ENCODE results near the gene CYLD.

CYLD gene

GRCh38 chr16:50814541-50814940 lies 72.7 kb downstream of the CYLD start:
- in situ Hi-C loops (cut with HindIII; ENCODE audit: low sequenced_read_pairs) = no loop called here

- in situ Hi-C loops (cut with HindIII; ENCODE audit: low sequenced_read_pairs) = no loop called here
These were observed 73.5 kb downstream of the CYLD start for GRCh38 chr16:50815382-50815781.

GRCh38 chr16:50816901-50817555 lies 75.1 kb downstream of the CYLD start:
- in situ Hi-C loops (cut with HindIII; ENCODE audit: low sequenced_read_pairs) = no loop called here

DNA sequence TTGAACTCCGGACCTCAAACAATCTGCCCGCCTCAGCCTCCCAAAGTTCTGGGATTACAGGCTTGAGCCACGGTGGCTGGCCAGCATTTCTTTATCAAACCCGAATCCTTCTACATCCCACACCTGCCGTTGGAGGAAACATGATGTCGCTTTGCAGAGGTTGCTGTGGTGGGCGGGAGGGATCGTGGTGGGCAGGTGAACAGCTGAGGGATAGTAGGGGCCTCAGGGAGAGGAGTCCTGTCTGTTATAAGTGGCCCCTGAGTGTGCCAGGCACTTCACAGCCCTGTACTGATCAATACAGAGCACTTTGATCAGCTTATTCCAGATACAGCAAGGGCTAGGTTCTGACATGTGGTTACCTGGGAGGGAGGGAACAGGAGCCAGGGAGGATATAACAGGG lies 76.5 kb downstream of the CYLD start:
- in situ Hi-C loops (cut with HindIII; ENCODE audit: low sequenced_read_pairs) = no loop called here

DNA sequence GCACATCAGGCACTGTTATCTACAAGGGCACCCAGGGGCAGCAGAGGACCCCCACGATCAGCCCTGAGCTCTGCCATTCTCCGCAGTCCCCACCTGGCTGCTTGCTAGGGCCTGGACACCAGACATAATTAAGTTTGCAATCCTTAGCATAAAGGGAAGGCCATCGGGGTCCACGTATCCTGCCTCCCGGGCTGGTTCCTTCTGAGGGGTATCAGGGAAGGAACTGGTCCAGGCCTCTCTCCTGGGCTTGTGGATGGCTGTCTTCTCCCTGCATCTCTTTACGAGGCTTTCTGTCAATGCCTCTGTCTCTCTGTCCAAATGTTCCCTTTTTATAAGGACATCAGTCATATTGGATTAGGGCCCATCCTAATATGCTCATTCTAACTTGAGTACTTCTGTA lies 77.8 kb downstream of the CYLD start:
- in situ Hi-C loops (cut with HindIII; ENCODE audit: low sequenced_read_pairs) = no loop called here

DNA sequence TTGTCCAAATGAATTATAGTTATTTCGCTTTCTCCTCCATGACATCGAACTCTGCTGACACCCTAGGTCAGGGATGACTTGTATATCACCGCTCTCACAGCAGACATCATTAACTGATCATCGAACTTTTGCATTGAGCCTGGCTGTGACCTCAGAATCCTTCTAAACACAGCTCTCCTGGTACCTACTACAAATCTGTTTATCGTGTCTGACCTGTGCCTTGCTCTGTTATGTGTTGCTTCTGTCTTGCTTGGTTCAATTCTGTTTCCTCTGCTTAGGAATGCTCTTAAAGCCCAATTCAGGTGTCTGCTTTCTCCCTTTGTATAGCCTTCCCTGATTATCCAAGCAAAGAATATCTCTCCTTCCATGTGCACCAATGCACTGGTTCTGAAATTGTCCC lies 78.3 kb downstream of the CYLD start:
- in situ Hi-C loops (cut with HindIII; ENCODE audit: low sequenced_read_pairs) = no loop called here

GRCh38 chr16:50821586-50821985 lies 79.7 kb downstream of the CYLD start:
- in situ Hi-C loops (cut with HindIII; ENCODE audit: low sequenced_read_pairs) = no loop called here

DNA sequence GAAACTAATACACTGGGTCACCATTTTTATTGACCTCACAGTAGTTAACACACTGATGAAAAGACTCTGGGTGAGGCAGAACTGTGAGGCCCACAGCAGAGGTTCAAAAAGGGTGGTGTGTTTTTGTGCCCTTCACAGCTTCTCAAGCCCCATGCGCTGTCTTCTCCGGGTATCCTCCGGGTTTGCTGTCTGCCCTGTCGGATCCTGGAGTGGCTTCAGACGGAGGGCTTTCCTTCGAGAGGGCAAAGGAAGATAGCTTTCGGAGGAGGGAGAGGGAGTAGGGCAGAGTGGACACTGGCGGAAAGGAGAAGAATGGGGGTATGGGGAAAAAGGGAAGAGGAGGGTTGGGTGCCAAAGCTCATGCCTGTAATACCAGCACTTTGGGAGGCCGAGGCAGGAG lies 80.8 kb downstream of the CYLD start:
- in situ Hi-C loops (cut with HindIII; ENCODE audit: low sequenced_read_pairs) = no loop called here

DNA sequence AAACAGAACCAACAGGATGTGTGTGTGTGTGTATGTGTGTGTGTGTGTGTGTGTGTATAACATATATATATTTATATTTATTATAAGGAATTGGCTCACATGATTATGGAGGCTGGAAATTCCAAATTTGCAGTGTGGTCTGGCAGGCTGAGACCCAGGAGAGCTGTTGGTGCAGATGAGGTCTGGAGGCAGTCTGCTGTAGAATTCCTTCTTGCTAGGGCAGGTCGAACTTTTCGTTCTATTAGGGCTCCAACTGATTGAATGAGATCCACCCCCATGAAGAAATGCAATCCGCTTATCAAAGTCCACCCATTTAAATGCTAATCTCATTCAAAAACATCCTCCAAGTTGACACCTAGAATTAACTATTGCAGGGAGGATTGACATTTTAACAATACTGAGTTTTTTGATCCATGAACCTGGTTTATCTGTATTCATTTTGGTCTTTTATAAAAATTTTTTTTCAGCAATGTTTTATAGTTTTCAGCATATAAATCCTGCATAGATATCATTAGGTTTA lies 85.0 kb downstream of the CYLD start:
- in situ Hi-C loops (cut with HindIII; ENCODE audit: low sequenced_read_pairs) = no loop called here

DNA sequence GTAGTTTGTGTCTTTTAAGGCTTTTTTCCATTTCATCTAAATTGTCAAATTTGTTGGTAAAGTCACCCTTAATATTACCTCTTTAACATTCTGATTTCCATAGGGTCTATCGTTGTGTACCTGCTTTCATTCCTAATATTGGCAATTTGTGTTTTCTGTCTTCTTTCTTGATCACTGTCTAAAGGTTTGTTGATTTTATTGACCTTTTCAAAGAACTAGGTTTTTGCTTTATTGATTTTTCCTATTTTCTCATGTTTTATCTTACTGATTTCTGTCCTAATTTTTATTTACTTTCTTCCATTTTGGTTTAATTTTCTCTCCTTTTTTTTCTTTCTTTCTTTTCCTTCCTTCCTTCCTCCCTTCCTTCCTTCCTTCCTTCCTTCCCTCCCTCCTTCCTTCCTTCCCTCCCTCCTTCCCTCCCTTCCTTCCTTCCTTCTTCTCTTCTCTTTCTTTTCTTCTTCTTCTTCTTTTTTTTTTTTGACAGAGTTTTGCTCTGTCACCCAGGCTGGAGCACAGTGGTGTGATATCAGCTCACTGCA lies 86.3 kb downstream of the CYLD start:
- in situ Hi-C loops (cut with HindIII; ENCODE audit: low sequenced_read_pairs) = no loop called here

DNA sequence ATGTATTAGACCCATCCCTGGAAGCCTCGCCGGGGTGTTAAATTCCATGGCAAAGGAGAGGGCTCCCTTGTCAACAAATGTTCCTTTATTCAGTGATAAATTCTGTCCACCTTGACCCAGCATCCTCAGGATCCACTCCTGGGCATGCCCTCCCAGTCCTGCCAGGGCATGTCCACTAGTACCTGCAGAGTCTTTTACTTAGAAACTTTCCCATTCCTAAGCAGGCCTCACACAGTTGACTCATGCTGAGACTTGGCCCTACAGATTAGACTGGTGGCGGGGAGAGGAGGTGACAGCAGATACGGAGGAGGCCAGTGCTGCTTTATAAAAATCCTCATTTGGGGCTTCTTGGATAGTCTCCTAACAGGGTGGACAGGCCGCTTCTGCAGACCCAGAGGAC lies 88.8 kb downstream of the CYLD start:
- in situ Hi-C loops (cut with HindIII; ENCODE audit: low sequenced_read_pairs) = no loop called here

DNA sequence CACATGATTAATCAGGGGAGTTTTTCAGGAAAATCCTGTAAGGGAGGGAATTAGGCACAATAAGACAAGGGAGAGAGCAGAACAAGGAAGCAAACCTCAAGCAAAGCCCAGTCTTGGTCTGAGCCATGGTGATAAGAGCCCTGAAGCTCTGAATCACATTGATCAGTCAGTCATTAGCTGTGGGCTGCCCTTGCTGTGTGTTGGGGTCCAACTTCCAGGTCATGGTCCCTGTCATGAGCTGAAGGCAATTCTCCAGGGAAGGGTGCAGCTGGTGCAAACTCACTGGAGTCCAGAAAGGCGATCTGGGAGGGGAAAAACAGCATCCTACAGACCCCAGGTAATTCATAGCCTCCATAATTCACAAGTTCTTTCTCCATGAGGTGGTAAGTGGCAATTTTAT lies 89.9 kb downstream of the CYLD start:
- in situ Hi-C loops (cut with HindIII; ENCODE audit: low sequenced_read_pairs) = no loop called here

- in situ Hi-C loops (cut with HindIII; ENCODE audit: low sequenced_read_pairs) = no loop called here
These were observed 92.0 kb downstream of the CYLD start for GRCh38 chr16:50833929-50834328.

DNA sequence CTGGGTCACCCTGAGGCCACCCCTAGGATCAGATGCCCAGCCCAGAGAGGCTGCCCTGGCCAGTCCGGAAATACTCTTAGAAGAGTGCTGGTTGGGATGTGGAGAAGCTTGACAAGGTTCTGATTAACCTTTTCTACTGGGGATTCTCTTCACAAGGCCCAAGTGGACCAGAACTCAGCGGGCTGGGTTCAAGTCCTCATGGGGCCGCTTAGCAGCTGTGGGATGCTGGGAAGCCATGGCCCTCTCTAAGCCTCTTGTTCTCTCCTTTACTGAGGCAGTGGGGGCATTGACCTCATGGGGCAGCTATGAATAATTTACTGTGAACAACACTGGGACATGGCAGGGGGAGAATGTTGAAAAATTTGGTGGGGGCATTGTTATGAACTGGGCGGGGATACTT lies 92.8 kb downstream of the CYLD start:
- in situ Hi-C loops (cut with HindIII; ENCODE audit: low sequenced_read_pairs) = no loop called here

DNA sequence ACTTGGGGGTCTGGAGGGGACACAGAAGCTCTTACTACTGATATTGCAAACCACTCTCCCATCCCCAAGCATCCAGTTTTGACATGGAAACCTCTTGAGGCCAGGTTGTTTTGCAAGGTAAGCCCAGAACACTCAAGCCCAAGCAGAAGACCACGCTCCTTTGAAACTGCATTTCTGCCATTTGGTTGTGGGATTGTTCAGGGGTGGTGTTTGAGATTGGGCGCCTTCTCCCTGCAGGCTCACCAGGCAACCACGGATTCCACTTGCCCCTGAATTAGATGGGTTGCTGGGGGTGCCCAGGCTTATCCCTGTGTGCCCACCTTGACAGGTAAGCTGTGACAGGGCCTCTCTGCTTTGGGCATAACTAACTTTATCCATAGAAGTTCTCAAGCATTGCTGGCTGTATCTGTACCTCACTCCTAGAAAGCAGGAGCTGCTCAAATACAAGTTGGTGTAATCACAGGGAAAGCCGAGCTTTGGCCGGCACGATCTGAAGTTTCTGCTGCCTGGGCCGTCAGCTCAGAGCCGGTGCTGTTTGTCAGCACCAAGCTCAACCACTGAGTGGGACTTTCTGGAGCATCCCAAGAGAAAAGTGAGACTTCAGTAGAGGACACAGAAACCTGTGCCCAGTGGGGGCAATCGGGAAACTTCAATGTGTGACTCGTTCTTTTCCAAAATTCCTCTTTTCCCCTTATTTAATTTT lies 93.6 kb downstream of the CYLD start:
- in situ Hi-C loops (cut with HindIII; ENCODE audit: low sequenced_read_pairs) = no loop called here

DNA sequence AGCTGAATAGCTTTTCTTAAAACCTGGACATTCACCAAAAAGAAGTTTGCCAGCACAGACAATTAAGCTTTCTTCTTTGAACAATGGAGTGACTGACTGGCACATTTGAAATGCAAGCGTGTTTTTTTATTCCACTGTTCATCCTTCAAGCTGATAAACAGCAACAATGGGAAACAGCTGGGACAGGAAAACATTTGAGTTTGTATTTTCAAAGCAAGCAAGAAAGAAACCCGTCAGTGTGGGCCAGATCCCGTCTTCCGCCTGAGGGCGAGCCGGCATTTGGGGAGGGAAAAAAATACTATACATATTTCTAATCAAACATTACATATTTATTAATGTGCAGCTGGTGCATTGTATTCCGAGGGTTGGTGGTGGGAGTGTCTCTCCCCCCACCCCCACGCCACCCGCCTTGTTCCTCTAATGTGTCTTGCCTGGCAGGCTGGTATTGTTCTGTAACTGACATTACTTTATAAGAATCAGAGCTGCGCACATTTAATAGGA lies 94.3 kb downstream of the CYLD start:
- in situ Hi-C loops (cut with HindIII; ENCODE audit: low sequenced_read_pairs) = no loop called here

GRCh38 chr16:50837324-50837723 lies 95.4 kb downstream of the CYLD start:
- in situ Hi-C loops (cut with HindIII; ENCODE audit: low sequenced_read_pairs) = no loop called here

DNA sequence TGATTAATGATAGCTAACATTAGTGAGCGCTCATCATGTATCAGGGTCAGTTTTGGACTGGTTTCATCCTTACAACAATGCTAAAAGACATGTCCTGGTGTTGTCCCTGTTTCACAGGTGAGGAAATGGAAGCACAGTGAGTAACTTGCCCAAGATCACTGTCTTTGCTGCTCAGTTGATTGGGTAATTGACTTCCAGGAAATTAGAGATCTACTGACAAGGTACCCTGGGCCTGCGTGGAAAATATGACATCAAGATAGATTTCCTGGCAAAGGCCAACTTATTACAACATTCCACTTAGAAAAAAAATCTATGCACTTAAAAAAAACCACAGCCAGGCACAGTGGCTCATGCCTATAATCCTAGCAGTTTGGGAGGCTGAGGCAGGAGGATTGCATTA lies 96.3 kb downstream of the CYLD start:
- in situ Hi-C loops (cut with HindIII; ENCODE audit: low sequenced_read_pairs) = no loop called here

GRCh38 chr16:50838885-50839284 lies 97.0 kb downstream of the CYLD start:
- in situ Hi-C loops (cut with HindIII; ENCODE audit: low sequenced_read_pairs) = no loop called here

DNA sequence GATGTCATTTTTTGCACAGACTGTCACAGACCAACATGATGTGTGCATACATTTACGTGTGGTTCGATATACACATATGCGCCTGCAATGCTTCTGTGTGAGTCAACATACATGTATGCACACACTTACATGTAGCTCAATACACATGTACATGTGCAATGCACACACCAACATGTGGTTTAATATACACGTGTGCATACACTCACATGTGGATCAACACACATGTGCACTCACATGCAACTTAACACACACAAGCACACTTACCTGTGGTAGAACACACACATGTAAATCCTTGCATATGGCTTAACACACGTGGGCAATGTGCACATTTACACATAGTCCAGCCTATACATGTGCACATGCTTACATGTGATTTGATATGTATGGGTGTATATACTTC lies 97.5 kb downstream of the CYLD start:
- in situ Hi-C loops (cut with HindIII; ENCODE audit: low sequenced_read_pairs) = no loop called here

- in situ Hi-C loops (cut with HindIII; ENCODE audit: low sequenced_read_pairs) = no loop called here
These were observed 98.2 kb downstream of the CYLD start for GRCh38 chr16:50839920-50840729.
